NCI-H1694 treated with DMSO at 0.1 percent for 48 hours (cell line): Measurements from ENCODE around the gene C17orf50.

ENCODE experiments used
- DNase-seq: peaks from one replicate; lab custom pipeline; 2025; lab: John Stamatoyannopoulos, UW

The C17orf50 gene

GRCh38 chr17:35752945-35753764, 7.5 kb upstream of the C17orf50 start, which contains the start of gene GAS2L2:
TSS of gene GAS2L2 (minus strand) at chr17:35753239. CDS start at chr17:35752850, 389 bp downstream.
- no peak for DNase-seq

- DNase-seq = no peak
Observed at GRCh38 chr17:35757243-35757642, 3.4 kb upstream of the C17orf50 start.

GRCh38 chr17:35761601-35762000, 914 bp downstream of the C17orf50 start:
- no peak for DNase-seq

- no peak for DNase-seq
Observed at GRCh38 chr17:35763767-35764122, 3.1 kb downstream of the C17orf50 start.

GRCh38 chr17:35764123-35764991, 3.7 kb downstream of the C17orf50 start:
- DNase-seq = peak; percentile 82

GRCh38 chr17:35765086-35765710, 4.5 kb downstream of the C17orf50 start:
- DNase-seq = no peak

- no peak for DNase-seq
Observed at GRCh38 chr17:35765756-35766488, 5.2 kb downstream of the C17orf50 start.

GRCh38 chr17:35766489-35766877, 5.8 kb downstream of the C17orf50 start:
- no peak for DNase-seq

GRCh38 chr17:35766903-35767510, 6.3 kb downstream of the C17orf50 start:
- DNase-seq = peak; percentile 67

- no peak for DNase-seq
Observed at GRCh38 chr17:35768797-35769196, 8.1 kb downstream of the C17orf50 start.

GRCh38 chr17:35769895-35770486, 9.3 kb downstream of the C17orf50 start:
- DNase-seq = no peak

- no peak for DNase-seq
Observed at GRCh38 chr17:35773129-35773528, 12.4 kb downstream of the C17orf50 start.

GRCh38 chr17:35773679-35774425, 13.2 kb downstream of the C17orf50 start:
- DNase-seq = no peak

- no peak for DNase-seq
Observed at GRCh38 chr17:35774499-35774898, 13.8 kb downstream of the C17orf50 start.

GRCh38 chr17:35775039-35775438, 14.4 kb downstream of the C17orf50 start:
- DNase-seq = no peak

- DNase-seq = no peak
Observed at GRCh38 chr17:35775583-35775982, 14.9 kb downstream of the C17orf50 start.

- DNase-seq = no peak
Observed at GRCh38 chr17:35778641-35779196, 18.0 kb downstream of the C17orf50 start.

GRCh38 chr17:35780950-35781349, 20.3 kb downstream of the C17orf50 start:
- DNase-seq = no peak

GRCh38 chr17:35784895-35785294, 24.2 kb downstream of the C17orf50 start:
- DNase-seq = no peak

- DNase-seq = no peak
Observed at GRCh38 chr17:35786941-35787432, 26.3 kb downstream of the C17orf50 start.
